ENCODE data around the gene MAST4. TPM values are rescaled to one million over a fixed set of nuclear protein-coding genes. Genes with fewer than 3 reads are reported as not detected.

Gene MAST4
- total and polyA plus RNA-seq, 2 of the 4 experiments (the other 2 are of a cell fraction) = 4.8 to 6.8 TPM

DNA sequence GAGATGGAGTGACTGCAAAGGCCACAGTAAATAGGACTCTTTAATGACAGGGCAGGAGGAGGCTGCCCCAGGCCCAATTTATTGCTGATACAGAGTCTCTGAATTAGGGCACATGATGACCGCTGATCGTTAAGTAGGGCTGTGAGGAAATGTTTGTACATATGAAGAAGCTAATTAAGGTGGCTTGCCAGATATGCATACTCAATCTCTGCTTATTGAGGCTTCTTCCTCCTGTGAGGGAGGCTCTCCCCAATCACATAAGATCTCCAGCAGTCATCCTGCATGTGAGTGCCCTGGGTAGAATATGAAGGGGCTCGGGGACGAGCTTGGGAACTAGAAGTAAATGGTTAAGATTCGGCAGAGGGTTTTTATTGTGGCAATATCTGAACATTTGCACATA lies 608.6 kb downstream of the MAST4 start:
- Histone ChIP-seq H2AK9ac (replicated peaks; ENCODE audit: low read depth, low read length, poor library complexity) (no peak overlapping the region), H2BK120ac (ENCODE audit: low read depth, low read length) (no peak overlapping the region), H4K91ac (ENCODE audit: insufficient read depth, low read depth, low read length) (no peak overlapping the region), H3K9ac (ENCODE audit: low read depth, low read length) (no peak overlapping the region), H3K27me3 (ENCODE audit: control insufficient read depth, insufficient read depth, low read length) (no peaks in the 10 kb centered on the region), H3K27ac (ENCODE audit: insufficient read depth, low read length) (no peak overlapping the region), H3K4ac (ENCODE audit: low read depth, low read length) (no peak overlapping the region), H3K18ac (ENCODE audit: low read depth, low read length) (no peak overlapping the region), H2BK20ac (ENCODE audit: low read depth, low read length) (no peak overlapping the region), H3K4me2 (ENCODE audit: low read depth, low read length) (no peak overlapping the region), H4K8ac (ENCODE audit: low read depth in 2 of 2, low read length in 2 of 2) (no peak overlapping the region), H2AK5ac (ENCODE audit: low read depth, low read length) (no peak overlapping the region), H4K5ac (ENCODE audit: low read depth, low read length) (no peak overlapping the region), H3K56ac (ENCODE audit: extremely low read depth, insufficient read depth, low read length) (no peak overlapping the region), H3K4me3 (ENCODE audit: insufficient read depth, low read depth, low read length) (no peak overlapping the region), H2BK5ac (ENCODE audit: low read depth, low read length, poor library complexity, severe bottlenecking) (no peak overlapping the region), H3K9me1 (ENCODE audit: insufficient read depth, low read length) (no peaks in the 10 kb centered on the region), H4K20me1 (ENCODE audit: insufficient read depth, low read length) (no peaks in the 10 kb centered on the region), H2AFZ (replicated peaks; ENCODE audit: low read length, poor library complexity) (no peak overlapping the region), H3K14ac (replicated peaks; ENCODE audit: low read depth, low read length) (no peak overlapping the region), H3K36me3 (ENCODE audit: control insufficient read depth, insufficient read depth, low read length) (no peaks in the 10 kb centered on the region), H3K23ac (ENCODE audit: low read depth, low read length) (no peak overlapping the region), H3K4me1 (ENCODE audit: control insufficient read depth, insufficient read depth, low read length) (peaks cover 2% of the 10 kb centered on the region; the same call in 1 of the 2 replicates), H3K9me3 (ENCODE audit: control insufficient read depth, insufficient read depth, low read length) (no peaks in the 10 kb centered on the region), H2BK15ac (ENCODE audit: low read depth, low read length) (no peak overlapping the region), H3K79me1 (ENCODE audit: low read depth in 1 of 2, low read length in 2 of 2) (no peaks in the 10 kb centered on the region)
- BruUV-seq (replicated peaks) = no TSS peak
- dilution Hi-C loops (cut with HindIII; ENCODE audit: low sequenced_read_pairs, unreplicated experiment) = no loop called here
- WGBS, 2 experiments (ENCODE audit: extremely low coverage in 2 of 2, insufficient read length in 1 of 2) = no CpG with 5 or more reads among the region's 5 CpGs
- CTCF ChIA-PET = no interaction called here
- DNase-seq (no peak), ATAC-seq (ENCODE audit: low read depth) (no peak)
- intact Hi-C loops (cut with micrococcal nuclease) = no loop called here
- POLR2A ChIA-PET (ENCODE audit: unreplicated experiment) = no interaction called here
- TF ChIP-seq CHD1 (IDR thresholded peaks at IDR 0.05; ENCODE audit: low read depth, low read length) (no peak), FOS (IDR thresholded peaks at IDR 0.05; ENCODE audit: low read depth, low read length) (no peak), RFX5 (IDR thresholded peaks at IDR 0.05; ENCODE audit: low read depth, low read length) (no peak), MAFK (IDR thresholded peaks at IDR 0.05; ENCODE audit: low read depth, low read length) (no peak)
- in situ Hi-C loops (cut with MboI; ENCODE audit: low sequenced_read_pairs) = loop anchor here (5.0 to 25.0 kb wide), 2 partner anchors 398 to 893 kb away; no protein-coding TSS in a partner anchor

Measured in IMR-90 (cell line).